Measurements from ENCODE around the gene LRRK1.

The LRRK1 gene

DNA sequence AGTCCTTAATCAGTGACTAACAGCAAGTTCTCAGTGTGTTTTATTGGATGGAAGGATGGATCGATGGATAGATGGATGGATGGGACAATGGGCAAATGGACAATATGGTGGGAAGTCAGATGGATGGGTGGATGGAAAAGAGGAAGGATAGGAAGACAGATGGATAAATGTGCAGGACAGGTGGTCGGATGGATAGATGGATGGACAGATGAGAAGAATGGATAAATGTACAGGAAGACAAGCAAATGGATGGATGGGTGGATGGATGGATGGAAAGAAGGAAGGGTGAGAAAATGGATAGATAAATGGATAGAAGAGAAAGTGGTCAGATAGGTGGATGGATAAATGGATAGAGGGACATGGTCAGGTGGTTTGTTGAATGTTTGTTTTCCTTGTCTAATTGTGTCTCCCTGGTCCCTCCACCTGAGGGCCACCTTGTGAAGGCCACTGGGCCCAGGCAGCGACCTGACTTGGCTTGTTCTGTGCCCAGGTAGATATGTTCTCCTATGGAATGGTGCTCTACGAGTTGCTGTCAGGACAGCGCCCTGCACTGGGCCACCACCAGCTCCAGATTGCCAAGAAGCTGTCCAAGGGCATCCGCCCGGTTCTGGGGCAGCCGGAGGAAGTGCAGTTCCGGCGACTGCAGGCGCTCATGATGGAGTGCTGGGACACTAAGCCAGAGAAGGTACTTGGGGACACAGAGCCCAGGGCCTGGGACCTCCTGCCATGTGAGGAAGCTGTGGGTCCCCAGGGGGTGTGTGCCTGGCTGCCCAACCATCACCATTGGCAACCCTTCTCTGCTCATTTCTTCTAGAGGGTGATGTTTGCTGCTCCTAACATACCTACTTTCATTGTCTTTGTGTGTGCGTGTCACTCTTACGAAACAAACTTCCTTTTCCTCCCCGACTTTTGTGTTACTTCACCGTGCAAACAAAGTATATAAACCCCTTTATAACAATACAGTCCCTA lies 137.5 kb downstream of the LRRK1 start:
- DNase-seq (ENCODE audit: low read depth in 2 of 2), result no peak

DNA sequence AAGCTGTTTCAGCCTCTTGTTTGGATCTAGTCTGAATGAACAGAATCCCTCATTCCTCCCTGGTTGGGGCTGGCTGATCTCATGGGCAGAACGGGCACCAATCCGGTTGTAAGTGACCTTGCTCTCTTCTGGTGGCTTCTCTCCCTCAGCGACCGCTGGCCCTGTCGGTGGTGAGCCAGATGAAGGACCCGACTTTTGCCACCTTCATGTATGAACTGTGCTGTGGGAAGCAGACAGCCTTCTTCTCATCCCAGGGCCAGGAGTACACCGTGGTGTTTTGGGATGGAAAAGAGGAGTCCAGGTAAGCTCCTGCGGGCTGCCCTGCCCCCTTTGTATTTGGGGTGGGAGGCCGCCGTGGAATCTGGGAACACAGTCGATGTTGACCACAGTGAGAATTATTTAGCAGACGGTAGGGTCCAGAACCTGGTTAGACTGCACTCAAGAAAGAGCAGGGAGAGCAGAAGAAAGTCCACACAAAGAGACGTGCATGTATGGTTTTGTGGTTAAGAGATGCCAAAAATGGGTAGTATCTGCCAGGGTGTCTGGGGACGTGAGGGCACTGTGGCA lies 138.8 kb downstream of the LRRK1 start:
- DNase-seq (ENCODE audit: low read depth in 2 of 2), result no peak

DNA sequence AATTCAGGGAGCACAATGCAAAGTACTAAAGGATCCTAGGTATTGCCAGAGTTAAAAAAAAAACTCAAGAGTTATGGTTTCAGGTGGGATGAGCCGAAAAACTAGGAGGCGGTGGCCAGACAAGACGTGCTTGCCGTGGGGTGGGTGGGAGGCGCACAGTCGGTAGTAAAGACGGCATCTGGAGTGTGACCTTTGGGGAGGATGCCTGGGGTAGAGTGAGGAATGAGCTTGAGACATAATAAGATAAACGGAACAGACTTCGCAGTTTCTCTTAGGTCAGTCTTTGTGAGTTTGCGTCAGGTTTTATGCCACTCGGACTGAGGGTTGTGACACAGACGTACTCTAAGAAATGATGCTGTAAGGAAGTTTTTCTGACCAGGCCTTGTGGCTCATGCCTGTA lies 139.6 kb downstream of the LRRK1 start:
- no peak for DNase-seq (ENCODE audit: low read depth in 2 of 2)

DNA sequence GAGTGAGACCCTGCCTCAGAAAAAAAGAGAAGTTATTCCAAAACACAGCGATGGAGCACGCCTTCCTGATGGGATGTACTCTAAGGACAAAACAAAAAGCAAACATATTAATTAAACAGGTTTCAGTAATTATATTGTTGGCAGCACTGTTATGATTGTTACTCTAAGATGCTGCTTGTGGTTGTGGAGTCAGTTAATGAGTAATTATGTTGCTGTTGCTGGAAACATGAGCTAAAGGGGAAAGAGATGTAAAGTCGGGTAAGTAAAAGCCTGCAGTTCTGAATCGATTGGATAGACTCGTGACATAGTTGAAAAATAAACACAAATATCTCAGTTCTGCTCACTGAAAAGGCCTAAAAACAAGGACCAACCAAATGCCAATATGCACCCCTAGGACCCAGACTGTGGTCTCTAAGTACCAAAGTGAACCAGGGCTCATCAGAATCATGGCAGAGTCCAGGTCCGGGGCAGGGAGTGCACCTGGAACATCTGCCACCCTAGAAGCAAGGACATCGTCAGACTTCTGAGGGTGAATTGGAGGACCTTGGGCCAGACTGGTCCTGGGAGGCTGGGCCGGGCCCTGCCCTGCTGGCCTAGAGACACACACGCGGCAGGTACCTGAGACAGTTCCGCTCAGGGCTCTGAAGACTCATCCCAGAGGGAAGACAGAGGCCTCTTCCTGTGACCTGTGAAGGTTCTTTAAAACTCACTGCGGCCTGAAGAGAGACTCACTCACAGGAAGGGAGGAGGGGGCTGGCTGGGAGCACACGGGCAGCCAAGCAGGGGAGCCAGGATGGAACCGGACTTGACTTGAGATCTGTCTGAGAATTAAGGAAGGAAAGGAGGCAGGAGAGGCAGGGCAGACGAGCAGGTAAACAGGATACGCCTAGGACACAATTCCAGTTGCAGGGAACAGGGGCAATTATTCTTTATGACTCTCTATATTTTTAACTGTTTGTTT lies 140.5 kb downstream of the LRRK1 start:
- no peak for DNase-seq (ENCODE audit: low read depth in 2 of 2)

DNA sequence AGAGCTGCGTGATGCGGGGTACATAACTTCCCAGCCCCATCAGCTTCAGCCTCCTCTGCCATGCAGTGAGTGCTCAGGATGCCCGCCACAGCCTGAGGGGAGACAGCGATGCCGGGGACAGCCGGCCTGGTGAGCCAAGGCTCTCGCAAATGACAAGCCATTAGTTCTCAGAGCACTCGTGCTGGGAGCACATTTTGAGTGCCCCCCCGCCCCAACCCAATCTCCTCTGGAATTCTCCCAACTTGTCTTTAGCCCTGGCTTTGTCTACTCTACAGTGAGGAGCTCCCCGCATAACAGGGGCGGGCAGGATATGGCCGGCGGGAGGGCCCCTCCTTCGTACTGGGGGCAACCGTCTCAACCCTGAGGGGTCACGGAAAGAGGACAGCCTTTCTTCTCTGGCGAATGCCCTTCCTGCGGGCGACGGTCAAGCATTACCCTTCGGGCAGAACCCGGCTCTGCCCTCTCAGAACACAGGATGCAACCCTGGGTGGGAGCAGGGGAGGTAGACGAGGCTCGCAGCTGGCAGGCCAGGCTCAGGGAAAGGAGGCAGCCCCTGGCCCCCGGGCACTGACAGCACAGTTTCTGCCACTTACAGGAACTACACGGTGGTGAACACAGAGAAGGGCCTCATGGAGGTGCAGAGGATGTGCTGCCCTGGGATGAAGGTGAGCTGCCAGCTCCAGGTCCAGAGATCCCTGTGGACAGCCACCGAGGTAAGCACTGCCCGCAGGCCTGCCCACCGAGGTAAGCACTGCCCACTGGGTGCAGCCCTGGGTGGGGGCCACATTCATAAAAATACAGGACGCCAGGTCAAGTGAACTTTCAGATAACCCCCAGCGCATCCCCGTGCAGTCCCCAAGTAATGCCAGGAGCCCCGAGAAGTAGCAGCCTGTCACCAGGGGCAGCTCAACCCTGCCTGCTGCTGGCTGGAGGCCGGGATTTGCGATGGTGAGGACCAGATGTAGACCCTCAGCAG lies 141.7 kb downstream of the LRRK1 start:
- no peak for DNase-seq (ENCODE audit: low read depth in 2 of 2)

DNA sequence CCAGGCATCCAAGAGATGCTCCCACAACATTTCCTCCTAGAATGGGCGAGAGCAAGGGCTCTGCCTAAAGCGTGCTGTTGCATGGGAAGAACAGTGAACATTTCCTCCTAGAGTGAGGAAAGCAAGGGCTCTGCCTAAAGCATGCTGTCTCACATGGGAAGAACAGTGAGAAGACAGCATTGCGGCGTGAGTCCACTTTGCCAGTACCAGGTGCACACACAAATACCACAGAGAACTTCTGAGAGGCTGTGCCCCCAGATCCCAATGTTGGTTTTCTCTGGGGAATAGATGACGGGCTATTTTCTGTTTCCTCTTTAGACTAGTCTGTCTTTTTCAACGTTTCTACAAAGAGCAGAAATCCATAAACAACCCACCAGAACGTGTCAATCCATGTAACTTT lies 142.9 kb downstream of the LRRK1 start:
- DNase-seq (ENCODE audit: low read depth in 2 of 2), result no peak

DNA sequence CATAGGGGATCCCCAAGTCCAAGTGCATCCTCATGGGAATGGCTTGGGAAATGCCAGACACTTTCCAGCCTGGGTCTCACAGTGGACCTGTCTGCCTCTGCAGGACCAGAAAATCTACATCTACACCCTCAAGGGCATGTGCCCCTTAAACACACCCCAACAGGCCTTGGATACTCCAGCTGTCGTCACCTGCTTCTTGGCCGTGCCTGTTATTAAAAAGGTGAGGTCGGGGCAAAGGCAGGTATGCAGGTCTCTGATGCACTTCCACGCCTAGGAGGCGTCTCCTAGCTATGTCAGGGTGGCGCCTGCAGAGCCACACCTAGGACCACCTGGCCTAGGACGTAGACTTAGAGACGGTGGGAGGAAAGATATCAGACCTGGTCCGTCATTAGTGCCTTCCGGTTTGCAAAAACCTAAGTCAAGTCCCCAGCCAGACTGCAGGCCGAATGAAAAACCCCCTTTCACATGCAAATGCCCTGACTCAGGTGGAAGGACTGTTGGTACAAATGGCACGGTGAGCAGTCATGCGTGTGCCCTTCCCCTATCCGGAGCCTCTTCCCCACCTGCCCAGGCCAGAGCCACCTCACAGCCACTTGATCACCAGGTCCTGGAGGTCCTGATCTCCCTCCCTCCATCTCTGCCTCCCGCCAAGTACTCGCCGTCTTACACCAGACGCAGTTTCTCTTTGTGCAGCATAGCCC lies 143.5 kb downstream of the LRRK1 start:
- no peak for DNase-seq (ENCODE audit: low read depth in 2 of 2)

DNA sequence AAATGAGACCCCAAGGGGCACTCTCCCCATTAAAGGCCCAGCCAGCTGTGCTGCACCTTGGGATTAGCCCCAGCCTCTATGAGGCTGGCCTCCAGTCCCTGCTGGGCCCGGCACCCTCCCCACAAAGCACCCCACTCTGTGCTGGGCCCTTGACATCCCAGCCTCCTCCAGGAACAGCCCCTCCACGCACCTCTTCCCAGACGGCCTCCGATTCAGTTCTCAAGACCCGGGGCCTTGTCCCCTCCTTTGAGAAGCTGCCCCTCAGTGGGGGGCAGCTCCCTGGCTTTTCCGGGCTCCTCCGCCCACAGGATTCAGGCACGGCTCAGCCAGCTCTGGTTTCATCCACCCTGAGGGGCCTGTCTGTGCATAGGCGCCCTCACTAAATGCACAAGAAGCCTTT lies 144.1 kb downstream of the LRRK1 start:
- DNase-seq (ENCODE audit: low read depth in 2 of 2), result no peak

DNA sequence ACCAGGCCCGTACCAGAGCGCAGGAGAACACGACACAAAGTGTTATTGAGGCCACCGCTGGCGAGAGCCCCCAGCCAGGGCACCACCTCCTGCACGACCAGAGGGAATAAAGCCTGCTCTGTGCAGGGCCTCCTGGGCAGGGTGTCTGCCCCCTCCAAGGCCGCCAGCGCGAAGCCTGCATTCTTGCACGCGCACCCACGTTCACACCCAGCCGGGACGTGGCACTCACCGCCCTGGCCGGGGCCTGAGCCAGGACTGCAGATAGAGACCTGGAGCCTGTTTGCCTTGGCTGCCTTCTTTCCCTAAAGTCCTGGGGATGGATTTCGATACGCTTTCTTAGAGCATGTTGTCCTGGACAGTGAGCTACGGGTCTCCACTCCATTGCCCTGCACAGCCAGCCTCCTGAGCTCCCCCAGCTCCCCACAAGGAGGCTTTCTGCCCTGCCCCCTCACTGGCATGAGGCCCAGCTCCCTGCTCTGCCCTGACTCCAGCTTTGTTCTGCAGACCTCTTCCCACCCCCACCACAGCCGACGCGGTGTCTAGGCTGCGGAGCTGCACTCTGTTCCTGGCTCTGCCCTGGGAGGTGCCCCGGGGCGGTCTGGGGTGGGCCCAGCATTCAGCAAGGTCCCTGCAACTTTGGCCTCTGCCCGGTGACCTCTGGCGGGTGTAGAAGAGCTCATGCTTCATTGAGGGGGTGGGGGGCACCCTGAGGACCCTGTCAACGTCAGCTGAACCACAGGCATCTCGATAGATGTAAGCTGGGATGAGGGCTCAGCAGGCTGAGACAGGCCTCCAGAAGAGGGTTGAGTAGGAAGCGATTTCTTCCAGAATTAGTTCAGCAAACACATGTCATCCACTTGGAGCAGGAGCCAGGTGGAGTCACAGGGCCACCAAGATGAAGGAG lies 145.0 kb downstream of the LRRK1 start:
- DNase-seq (ENCODE audit: low read depth in 2 of 2), result no peak

DNA sequence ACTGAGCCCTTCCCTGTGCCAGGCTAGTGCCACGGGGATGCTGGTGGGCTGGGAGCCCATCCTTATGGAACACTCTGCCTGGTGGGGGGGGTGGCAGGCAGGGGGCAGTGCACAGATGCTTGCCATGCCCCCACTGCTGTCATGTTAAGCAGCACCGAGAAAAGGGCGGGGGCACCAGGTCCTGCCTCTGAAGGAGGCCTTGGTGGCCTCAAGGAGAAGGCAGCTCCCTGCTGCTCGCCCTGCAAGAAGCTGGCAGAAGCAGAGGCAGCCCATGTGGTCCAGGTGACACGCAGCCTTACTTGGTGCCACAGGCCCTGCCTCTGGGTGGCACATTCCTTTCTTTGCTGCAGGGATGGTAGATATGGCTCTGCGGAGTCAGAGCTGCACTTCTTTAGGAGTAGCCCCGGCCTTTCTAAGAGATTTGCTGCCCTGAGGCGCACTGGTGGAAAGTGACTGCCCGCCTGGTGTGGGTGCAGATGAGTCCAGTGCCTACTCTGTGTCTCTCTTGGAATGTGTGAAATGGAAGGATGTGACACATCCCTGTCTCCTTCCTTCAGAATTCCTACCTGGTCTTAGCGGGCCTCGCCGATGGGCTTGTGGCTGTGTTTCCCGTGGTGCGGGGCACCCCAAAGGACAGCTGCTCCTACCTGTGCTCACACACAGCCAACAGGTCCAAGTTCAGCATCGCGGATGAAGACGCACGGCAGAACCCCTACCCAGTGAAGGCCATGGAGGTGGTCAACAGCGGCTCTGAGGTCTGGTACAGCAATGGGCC lies 145.8 kb downstream of the LRRK1 start:
- no peak for DNase-seq (ENCODE audit: low read depth in 2 of 2)

DNA sequence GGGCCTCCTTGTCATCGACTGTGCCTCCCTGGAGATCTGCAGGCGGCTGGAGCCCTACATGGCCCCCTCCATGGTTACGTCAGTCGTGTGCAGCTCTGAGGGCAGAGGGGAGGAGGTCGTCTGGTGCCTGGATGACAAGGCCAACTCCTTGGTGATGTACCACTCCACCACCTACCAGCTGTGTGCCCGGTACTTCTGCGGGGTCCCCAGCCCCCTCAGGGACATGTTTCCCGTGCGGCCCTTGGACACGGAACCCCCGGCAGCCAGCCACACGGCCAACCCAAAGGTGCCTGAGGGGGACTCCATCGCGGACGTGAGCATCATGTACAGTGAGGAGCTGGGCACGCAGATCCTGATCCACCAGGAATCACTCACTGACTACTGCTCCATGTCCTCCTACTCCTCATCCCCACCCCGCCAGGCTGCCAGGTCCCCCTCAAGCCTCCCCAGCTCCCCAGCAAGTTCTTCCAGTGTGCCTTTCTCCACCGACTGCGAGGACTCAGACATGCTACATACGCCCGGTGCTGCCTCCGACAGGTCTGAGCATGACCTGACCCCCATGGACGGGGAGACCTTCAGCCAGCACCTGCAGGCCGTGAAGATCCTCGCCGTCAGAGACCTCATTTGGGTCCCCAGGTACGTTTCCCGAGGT lies 146.5 kb downstream of the LRRK1 start:
- DNase-seq (ENCODE audit: low read depth in 2 of 2), result no peak

DNA sequence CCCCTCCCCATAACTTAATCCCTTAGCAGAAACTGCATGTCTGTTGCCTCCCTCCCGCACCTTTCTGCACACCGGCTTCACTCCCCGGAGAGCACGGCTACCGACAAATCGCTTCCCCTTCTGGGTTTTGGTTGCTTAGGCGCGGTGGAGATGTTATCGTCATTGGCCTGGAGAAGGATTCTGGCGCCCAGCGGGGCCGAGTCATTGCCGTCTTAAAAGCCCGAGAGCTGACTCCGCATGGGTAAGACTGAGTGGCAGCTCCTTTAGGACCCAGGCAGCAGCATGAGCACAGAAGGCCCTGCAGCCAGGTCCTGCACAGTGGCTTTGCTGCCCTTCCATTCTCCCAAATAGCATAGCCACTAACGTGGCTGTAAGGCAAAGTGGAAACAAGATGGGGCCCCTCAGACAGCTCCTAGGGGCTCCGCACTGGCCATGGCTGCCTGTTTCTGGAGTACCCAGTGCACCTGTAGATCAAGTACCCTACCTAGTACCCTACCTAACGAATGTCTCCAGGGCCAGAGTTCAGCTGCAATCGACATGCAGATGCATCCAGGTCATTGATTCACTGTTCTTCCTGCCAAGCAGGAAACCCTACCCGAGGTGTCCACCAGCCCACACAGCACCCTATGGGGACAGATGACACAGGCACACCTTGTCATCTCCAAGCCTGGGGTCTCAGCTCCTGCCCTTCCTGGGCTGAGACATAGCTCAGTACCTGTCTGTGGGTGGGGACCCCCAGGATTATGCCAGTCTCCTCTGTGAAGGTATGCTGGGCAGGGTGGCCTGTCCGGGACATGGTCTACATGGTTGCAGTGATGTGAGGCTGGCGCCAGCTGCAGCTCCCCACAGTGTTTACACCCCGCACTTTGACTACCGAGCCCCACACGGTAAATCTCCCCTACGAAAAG lies 147.6 kb downstream of the LRRK1 start:
- DNase-seq (ENCODE audit: low read depth in 2 of 2), result no peak

DNA sequence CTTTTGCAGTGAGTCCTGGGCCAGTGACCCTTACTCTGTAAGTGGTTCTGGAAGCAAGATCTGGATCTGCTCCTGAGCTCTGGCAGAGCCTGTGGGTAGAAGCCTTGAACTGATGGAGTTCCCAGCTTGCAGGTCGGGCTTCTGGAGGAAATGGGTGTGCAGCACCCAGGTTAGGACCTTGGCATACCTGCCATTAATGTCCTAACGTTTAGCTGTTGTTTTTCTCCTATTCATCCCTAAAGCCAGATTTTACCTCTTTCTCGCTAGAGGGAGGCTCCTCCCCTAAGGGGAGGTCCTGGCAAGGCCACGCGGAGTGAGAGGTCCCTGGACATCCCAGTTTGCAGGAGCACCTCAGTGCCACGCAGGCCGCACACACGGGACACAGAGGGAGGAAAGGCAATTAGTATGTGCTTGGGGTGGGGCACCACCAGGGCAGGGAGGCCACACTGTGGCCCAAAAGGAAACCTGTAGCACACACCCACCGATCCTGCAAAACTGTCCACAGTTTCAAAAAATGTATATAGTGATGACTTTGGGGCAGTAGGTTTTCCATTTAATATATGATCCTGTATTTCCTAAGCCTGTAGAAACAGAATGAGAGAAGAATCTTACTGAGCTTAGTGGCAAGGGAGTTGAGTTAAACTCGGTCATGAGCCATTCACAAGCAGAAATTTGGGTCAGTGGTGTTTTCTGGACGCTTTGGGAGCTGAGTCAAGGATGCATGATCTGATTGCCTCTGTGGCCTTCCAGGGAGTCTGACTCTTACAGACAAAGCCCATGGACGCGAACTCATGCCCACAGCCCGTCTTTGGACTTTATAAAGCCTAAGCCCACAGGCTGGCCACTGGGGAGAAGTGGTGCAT lies 148.7 kb downstream of the LRRK1 start:
- DNase-seq (ENCODE audit: low read depth in 2 of 2), result no peak

DNA sequence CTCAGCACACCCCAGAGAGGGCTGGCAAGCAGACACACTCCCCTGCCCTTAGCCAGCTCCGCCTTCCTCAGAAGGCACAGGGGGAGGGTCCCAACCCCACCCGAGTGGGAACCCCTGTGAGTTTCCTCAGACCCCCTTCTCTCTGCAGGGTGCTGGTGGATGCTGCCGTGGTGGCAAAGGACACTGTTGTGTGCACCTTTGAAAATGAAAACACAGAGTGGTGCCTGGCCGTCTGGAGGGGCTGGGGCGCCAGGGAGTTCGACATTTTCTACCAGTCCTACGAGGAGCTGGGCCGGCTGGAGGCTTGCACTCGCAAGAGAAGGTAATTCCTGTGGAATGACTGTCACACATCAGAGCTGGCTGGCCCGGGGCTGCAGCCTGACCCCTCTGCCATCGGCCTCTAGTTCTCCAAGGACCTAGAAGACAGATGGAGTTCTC lies 149.4 kb downstream of the LRRK1 start:
- DNase-seq (ENCODE audit: low read depth in 2 of 2), result no peak

DNA sequence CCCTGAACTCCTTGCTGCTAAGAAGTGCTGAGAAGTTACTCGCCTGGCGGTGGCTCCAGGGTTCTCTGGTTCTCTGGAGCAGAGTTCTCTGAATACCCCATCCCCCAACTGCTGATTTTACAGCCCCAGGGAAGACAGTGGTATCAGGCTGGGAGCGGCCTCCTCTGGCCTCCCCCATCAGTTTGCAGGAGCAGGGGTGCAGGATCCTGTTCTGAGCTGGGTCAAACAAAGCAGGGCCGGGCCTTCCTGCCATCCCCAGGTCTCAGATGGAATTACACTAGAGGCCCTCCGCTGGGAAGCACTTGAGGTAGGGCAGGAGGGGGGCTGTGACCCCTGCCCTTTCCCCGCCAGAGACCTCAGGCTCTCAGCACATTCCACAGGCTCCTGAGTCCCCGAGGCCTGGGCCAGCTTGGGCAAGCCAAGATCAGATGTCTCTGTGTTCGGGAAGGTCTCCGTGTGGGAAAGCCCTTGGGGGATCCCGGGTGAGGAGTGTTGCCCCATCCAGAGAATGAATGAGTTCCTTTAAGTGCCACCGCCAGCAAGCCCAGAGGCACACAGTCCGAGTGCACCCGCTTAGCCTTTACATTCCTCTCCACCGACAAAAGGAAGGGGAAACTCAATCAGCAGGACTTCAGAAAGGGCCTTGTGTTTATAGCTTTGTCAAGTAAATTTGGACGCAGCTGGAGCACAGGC lies 149.9 kb downstream of the LRRK1 start:
- DNase-seq (ENCODE audit: low read depth in 2 of 2), result no peak
